ENCODE data around the gene CHRNB1.

The CHRNB1 gene

DNA sequence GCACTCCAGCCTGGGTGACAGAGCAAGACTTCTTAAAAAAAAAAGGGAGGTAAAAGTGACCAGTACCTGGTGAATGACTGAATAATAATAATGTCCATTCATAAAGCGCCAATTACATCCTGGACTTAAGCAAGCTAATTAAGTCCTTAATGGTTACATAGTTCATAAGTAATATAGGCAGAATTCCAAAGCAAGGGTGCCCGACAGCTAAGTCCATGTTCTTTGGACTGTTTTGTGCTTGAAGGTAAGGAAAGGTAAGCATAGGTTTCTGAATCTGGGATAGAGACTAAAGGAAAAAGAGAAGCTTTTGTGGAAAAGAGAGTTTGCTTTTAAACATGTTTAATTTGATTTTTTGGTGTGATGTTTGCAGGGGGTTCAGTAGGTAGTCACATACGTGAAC is 49.1 kb downstream of the CHRNB1 start:
- no peak for DNase-seq (ENCODE audit: low read depth)
- no peak for TF ChIP-seq CTCF (IDR thresholded peaks at IDR 0.05; ENCODE audit: low read length, missing control alignments)
- H3K4me3 ChIP-seq (replicated peaks; ENCODE audit: low read depth, low read length): no peak overlapping the region

DNA sequence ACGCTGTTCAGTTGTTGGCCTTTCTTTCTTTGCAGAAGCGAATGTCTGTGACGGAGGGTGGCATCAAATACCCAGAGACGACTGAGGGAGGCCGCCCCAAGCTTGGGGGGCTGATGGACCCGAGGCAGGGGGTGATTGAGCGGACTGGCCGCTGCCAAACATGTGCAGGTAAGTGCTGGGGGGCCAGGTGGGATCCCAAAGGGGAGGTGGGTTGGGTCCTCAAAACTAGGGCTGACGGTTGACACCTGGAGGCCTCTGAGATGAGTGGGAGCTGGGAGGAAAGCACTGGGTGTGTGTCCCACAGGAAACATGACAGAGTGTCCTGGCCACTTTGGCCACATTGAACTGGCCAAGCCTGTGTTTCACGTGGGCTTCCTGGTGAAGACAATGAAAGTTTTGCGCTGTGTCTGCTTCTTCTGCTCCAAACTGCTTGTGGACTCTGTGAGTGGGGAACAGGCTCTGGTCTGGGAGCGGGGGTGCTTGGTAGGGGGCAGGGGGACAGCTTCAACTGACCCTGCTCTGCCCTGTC is 51.1 kb downstream of the CHRNB1 start:
- no peak for DNase-seq (ENCODE audit: low read depth)
- H3K4me3 ChIP-seq (replicated peaks; ENCODE audit: low read depth, low read length): no peak overlapping the region
- TF ChIP-seq CTCF (IDR thresholded peaks at IDR 0.05; ENCODE audit: low read length, missing control alignments): no peak

DNA sequence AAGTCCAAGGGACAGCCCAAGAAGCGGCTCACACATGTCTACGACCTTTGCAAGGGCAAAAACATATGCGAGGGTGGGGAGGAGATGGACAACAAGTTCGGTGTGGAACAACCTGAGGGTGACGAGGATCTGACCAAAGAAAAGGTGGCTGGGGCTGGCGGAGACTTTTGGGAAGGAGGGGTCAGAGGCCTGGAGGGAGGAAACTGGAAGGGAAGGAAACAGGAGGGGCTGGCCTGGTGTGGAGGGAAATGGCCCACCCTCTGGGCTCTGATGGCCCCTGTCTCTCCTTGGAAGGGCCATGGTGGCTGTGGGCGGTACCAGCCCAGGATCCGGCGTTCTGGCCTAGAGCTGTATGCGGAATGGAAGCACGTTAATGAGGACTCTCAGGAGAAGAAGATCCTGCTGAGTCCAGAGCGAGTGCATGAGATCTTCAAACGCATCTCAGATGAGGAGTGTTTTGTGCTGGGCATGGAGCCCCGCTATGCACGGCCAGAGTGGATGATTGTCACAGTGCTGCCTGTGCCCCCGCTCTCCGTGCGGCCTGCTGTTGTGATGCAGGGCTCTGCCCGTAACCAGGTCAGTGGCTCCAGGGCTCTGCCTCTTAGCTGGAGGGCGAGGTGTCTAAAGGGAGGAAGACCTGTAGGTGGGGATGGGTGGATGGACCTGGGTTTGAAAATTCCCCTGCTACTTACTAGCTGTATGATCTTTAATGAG is 51.8 kb downstream of the CHRNB1 start:
- DNase-seq (ENCODE audit: low read depth): no peak
- no peak overlapping the region for H3K4me3 ChIP-seq (replicated peaks; ENCODE audit: low read depth, low read length)
- no peak for TF ChIP-seq CTCF (IDR thresholded peaks at IDR 0.05; ENCODE audit: low read length, missing control alignments)

DNA sequence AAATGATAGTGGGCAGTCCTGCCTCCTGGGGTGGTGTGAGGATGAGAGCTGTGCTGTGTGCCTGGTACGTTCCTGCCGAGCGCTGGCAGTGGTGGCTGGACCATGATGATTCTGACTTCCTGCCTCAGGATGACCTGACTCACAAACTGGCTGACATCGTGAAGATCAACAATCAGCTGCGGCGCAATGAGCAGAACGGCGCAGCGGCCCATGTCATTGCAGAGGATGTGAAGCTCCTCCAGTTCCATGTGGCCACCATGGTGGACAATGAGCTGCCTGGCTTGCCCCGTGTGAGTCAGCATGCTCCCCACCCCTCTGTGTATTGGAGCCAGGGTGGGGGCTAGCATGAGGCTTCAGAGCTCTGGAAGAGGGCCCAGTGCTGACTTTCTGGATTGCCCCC is 52.4 kb downstream of the CHRNB1 start:
- no peak for DNase-seq (ENCODE audit: low read depth)
- no peak for TF ChIP-seq CTCF (IDR thresholded peaks at IDR 0.05; ENCODE audit: low read length, missing control alignments)
- H3K4me3 ChIP-seq (replicated peaks; ENCODE audit: low read depth, low read length): no peak overlapping the region

DNA sequence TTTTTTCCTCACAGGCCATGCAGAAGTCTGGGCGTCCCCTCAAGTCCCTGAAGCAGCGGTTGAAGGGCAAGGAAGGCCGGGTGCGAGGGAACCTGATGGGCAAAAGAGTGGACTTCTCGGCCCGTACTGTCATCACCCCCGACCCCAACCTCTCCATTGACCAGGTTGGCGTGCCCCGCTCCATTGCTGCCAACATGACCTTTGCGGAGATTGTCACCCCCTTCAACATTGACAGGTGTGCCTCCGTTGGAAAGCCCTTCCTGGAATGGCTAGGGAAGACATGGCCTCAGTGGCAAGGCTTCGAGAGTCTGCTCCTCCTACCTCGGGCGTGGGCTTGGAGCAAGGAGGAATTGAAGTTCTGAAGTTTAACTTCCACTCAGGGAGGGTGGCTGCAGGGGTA is 52.8 kb downstream of the CHRNB1 start:
- no peak for DNase-seq (ENCODE audit: low read depth)
- no peak overlapping the region for H3K4me3 ChIP-seq (replicated peaks; ENCODE audit: low read depth, low read length)
- no peak for TF ChIP-seq CTCF (IDR thresholded peaks at IDR 0.05; ENCODE audit: low read length, missing control alignments)

DNA sequence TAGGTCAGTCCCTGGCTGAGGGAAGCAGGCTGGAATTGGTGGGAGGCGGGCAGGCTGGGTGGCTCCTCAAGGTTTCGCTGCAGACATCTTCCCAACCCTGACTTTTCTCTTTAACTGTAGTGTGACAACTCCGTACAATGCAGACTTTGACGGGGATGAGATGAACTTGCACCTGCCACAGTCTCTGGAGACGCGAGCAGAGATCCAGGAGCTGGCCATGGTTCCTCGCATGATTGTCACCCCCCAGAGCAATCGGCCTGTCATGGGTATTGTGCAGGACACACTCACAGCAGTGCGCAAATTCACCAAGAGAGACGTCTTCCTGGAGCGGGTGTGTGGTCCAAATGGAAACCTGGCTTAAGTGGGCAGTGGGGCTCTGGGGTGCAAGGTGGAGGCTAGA is 54.3 kb downstream of the CHRNB1 start:
- no peak for DNase-seq (ENCODE audit: low read depth)
- TF ChIP-seq CTCF (IDR thresholded peaks at IDR 0.05; ENCODE audit: low read length, missing control alignments): no peak
- no peak overlapping the region for H3K4me3 ChIP-seq (replicated peaks; ENCODE audit: low read depth, low read length)

GRCh38 chr17:7501729-7502128 is 56.9 kb downstream of the CHRNB1 start:
- DNase-seq (ENCODE audit: low read depth): no peak
- H3K4me3 ChIP-seq (replicated peaks; ENCODE audit: low read depth, low read length): no peak overlapping the region
- no peak for TF ChIP-seq CTCF (IDR thresholded peaks at IDR 0.05; ENCODE audit: low read length, missing control alignments)
